GM12878 (cell line): ENCODE measurements around the gene PEMT. TPM values are rescaled to one million over a fixed set of nuclear protein-coding genes. Genes with fewer than 3 reads are reported as not detected.

Experiments used
- ATAC-seq: fragments of 200-7000 bp; cut with Tn5 transposase; 3 replicates; pipeline ENCODE4 v1.9.1; 2020; ENCODE audit warnings: mild to moderate bottlenecking, moderate library complexity
- BruUV-seq: library from RNA; stranded (reverse); fragments of 400-500 nt; replicated peaks from 2 replicates; lab custom pipeline; 2021; lab: Mats Ljungman, UMichigan
- CTCF ChIA-PET: fragments of 300-600 bp; sonication (Branson Sonifier 250); formaldehyde crosslinking; extraction: SDS; loops from one replicate; lab custom pipeline; 2021; ENCODE audit warnings: inconsistent platforms; lab: Yijun Ruan, JAX
- POLR2A ChIA-PET: fragments of 350-600 bp; formaldehyde crosslinking; extraction: SDS; loops from one replicate; lab custom pipeline; 2021; ENCODE audit warnings: inconsistent platforms; lab: Charles Lee
- RAD21 ChIA-PET: fragments of 300-600 bp; sonication (Branson Sonifier 250); formaldehyde crosslinking; loops from one replicate; lab custom pipeline; 2023; ENCODE audit warnings: antibody characterized with exemption; ENCODE audit not compliant: unreplicated experiment; lab: Charles Lee
- SMC1A ChIA-PET: fragments of 300-600 bp; sonication (Branson Sonifier 250); formaldehyde crosslinking; loops from one replicate; lab custom pipeline; 2023; ENCODE audit not compliant: unreplicated experiment, uncharacterized antibody; lab: Charles Lee
- DNase-seq: peaks from one replicate; pipeline ENCODE4 v3.0.0-alpha.2; 2011; ENCODE audit warnings: low read depth, low spot score
- FAIRE-seq: peaks from 3 replicates; lab custom pipeline; 2011; peaks lifted over from hg19 to GRCh38; lab: Jason Lieb, UNC
- H2AFZ ChIP-seq: 2 replicates; pipeline ENCODE4 v1.6.0; 2011; ENCODE audit warnings: low read depth, low read length, control low read depth; ENCODE audit not compliant: control insufficient read depth
- H3K27ac ChIP-seq: 2 replicates; pipeline ENCODE4 v1.5.1; 2011; ENCODE audit warnings: control low read depth; ENCODE audit not compliant: control insufficient read depth, insufficient read depth
- H3K27me3 ChIP-seq, 2 experiments: replicated peaks in 1 of 2; 2 replicates each; pipeline versions ENCODE4 v1.6.0 to v1.6.1; 2011; ENCODE audit warnings: low read length in 1 of 2; ENCODE audit not compliant: control insufficient read depth in 2 of 2, insufficient read depth in 2 of 2
- H3K36me3 ChIP-seq, 2 experiments: 2 replicates each; pipeline ENCODE4 v1.5.1; 2011; ENCODE audit warnings: low read length in 1 of 2; ENCODE audit not compliant: control insufficient read depth in 2 of 2, insufficient read depth in 2 of 2
- H3K4me1 ChIP-seq: 2 replicates; pipeline ENCODE4 v1.6.1; 2011; ENCODE audit warnings: mild to moderate bottlenecking, low read length, moderate library complexity, mixed read lengths; ENCODE audit not compliant: control insufficient read depth, insufficient read depth
- H3K4me2 ChIP-seq: 2 replicates; pipeline ENCODE4 v1.6.0; 2011; ENCODE audit warnings: control low read depth; ENCODE audit not compliant: control insufficient read depth, insufficient read depth
- H3K4me3 ChIP-seq: fragments of 200-600 bp; sonication (generic); 2 replicates; pipeline ENCODE4 v1.5.1; 2016
- H3K79me2 ChIP-seq: 2 replicates; pipeline ENCODE4 v1.6.0; 2011; ENCODE audit warnings: low read length; ENCODE audit not compliant: control insufficient read depth, insufficient read depth
- H3K9ac ChIP-seq: 2 replicates; pipeline ENCODE4 v1.8.0; 2011; ENCODE audit warnings: low read length, control low read depth, mixed read lengths; ENCODE audit not compliant: control insufficient read depth, insufficient read depth
- H3K9me3 ChIP-seq: replicated peaks from 3 replicates; pipeline ENCODE4 v1.5.1; 2011; ENCODE audit warnings: mild to moderate bottlenecking, low read length; ENCODE audit not compliant: control insufficient read depth, insufficient read depth
- H4K20me1 ChIP-seq: 2 replicates; pipeline ENCODE4 v1.6.0; 2011; ENCODE audit not compliant: control insufficient read depth, insufficient read depth
- CHD1 ChIP-seq: IDR thresholded peaks from 2 replicates; pipeline ENCODE4 v1.6.1; 2012; ENCODE audit warnings: low read depth, low read length, improper control_type of control experiment
- CREM ChIP-seq: IDR thresholded peaks from 2 replicates; pipeline ENCODE4 v1.6.1; 2014; ENCODE audit warnings: antibody characterized with exemption, low read depth
- HCFC1 ChIP-seq: fragments of 150-350 bp; IDR thresholded peaks from 2 replicates; pipeline ENCODE4 v1.6.1; 2014; ENCODE audit warnings: low read length
- PRDM15 ChIP-seq: fragments of 450-650 bp; formaldehyde crosslinking; IDR thresholded peaks from 2 replicates; pipeline ENCODE4 v1.4.0; 2020; ENCODE audit warnings: mild to moderate bottlenecking, moderate library complexity
- SP1 ChIP-seq: IDR thresholded peaks from one replicate; pipeline ENCODE4 v1.6.1; 2011; ENCODE audit warnings: low read depth, low read length
- SPI1 ChIP-seq: IDR thresholded peaks from 2 replicates; pipeline ENCODE4 v1.6.1; 2011; ENCODE audit warnings: low read depth, mild to moderate bottlenecking, low read length, moderate library complexity, borderline replicate concordance; ENCODE audit not compliant: insufficient read depth
- YBX1 ChIP-seq: fragments of 450-650 bp; IDR thresholded peaks from 2 replicates; pipeline ENCODE4 v1.6.1; 2016; ENCODE audit warnings: antibody characterized with exemption
- ZBTB40 ChIP-seq: fragments of 450-650 bp; IDR thresholded peaks from 2 replicates; pipeline ENCODE4 v1.6.1; 2016; ENCODE audit warnings: mild to moderate bottlenecking, moderate library complexity, borderline replicate concordance
- WGBS: methylation state at CpG from one replicate; pipeline ENCODE4 v1.1.6; 2016; ENCODE audit warnings: low lambda C conversion rate; ENCODE audit not compliant: insufficient replicate concordance, insufficient coverage; ENCODE audit errors: missing lambda C conversion rate; 5-methylcytosine and 5-hydroxymethylcytosine counted together
- in situ Hi-C: fragments of 300-500 bp; cut with MboI; formaldehyde crosslinking; loops from 9 replicates; pipeline ENCODE4 v1.14.3; 2018; ENCODE audit warnings: mixed read lengths
- intact Hi-C: fragments of 100-400 bp; cut with micrococcal nuclease; formaldehyde crosslinking; loops from one replicate; pipeline ENCODE4 v1.14.2; 2022; ENCODE audit not compliant: unreplicated experiment
- polyA plus RNA-seq, 11 experiments: library from polyadenylated mRNA; depleted of rRNA in 4 of 11; unstranded in 6 of 11; stranded (reverse) in 5 of 11; fragments of >200 nt; fragmentation: Nextera tagmentation in 4 of 11; fragmentation: Illumina TruSeq in 1 of 11; extraction: Ambion mirVana in 4 of 11; extraction: Trizol in 1 of 11; gene quantifications; 1 replicate in 1 of 11; 2 replicates in 10 of 11; pipeline versions ENCODE4 v1.2.1 to v1.2.3, GENCODE V29; 2011 to 2016; ENCODE audit warnings: inconsistent platforms in 2 of 11, missing spikeins in 2 of 11, low read depth in 1 of 11
- total RNA-seq, 4 experiments: library from RNA; depleted of rRNA in 3 of 4; stranded (reverse); fragments of >200 nt in 3 of 4; fragmentation: Illumina TruSeq in 1 of 4; extraction: Trizol in 1 of 4; gene quantifications; 2 replicates each; pipeline versions ENCODE4 v1.2.1 to v1.2.3, GENCODE V29; 2013 to 2021

Gene PEMT
- total and polyA plus RNA-seq, 10 of the 15 experiments (the other 5 are each of a cell fraction or from before 2014, with no cell fraction given), result 2.8 to 44.7 (median 25.4) TPM

GRCh38 chr17:17576772-17577234, 14.7 kb downstream of the PEMT start:
- H4K20me1 ChIP-seq, result no peaks in the 10 kb centered on the region
- ChIA-PET SMC1A (no interaction called here), CTCF (no interaction called here), RAD21 (no interaction called here), POLR2A (no interaction called here)
- no peaks in the 10 kb centered on the region for H3K4me1 ChIP-seq
- no peaks in the 10 kb centered on the region for H3K9me3 ChIP-seq
- WGBS, result 95% methylated on average over 13 of the region's 13 CpGs
- H2AFZ ChIP-seq, result no peak overlapping the region
- H3K9ac ChIP-seq, result no peak overlapping the region
- BruUV-seq, result no TSS peak
- ATAC-seq, result no peak
- no peak overlapping the region for H3K4me2 ChIP-seq
- no peak for DNase-seq
- H3K79me2 ChIP-seq, result no peaks in the 10 kb centered on the region
- no peaks in the 10 kb centered on the region for H3K27me3 ChIP-seq
- in situ Hi-C loops (no loop called here), intact Hi-C loops (no loop called here)
- H3K4me3 ChIP-seq, result no peak overlapping the region
- no peak overlapping the region for H3K27ac ChIP-seq
- no peak for FAIRE-seq
- TF ChIP-seq CHD1 (no peak), YBX1 (no peak), CREM (no peak)
- 0 out of 4 replicates have a peak, but pooled peaks cover 0 to 1% of the 10 kb centered on the region in 2 experiments for H3K36me3 ChIP-seq

- ChIA-PET RAD21 (no interaction called here), CTCF (interaction anchor here (0.7 kb wide), 1 partner anchor 50 kb away, joined by 3 read pairs; no protein-coding TSS in a partner anchor), SMC1A (no interaction called here), POLR2A (no interaction called here)
- no peaks in the 10 kb centered on the region for H3K27me3 ChIP-seq
- H3K36me3 ChIP-seq, result 0 out of 4 replicates have a peak, but pooled peaks cover 0 to 1% of the 10 kb centered on the region in 2 experiments
- FAIRE-seq, result no peak
- in situ Hi-C loops, result no loop called here
- H3K4me3 ChIP-seq, result no peak overlapping the region
- BruUV-seq, result no TSS peak
- H3K9ac ChIP-seq, result no peak overlapping the region
- no peak for ATAC-seq
- H2AFZ ChIP-seq, result no peak overlapping the region
- H4K20me1 ChIP-seq, result no peaks in the 10 kb centered on the region
- no peak for DNase-seq
- H3K4me1 ChIP-seq, result no peaks in the 10 kb centered on the region
- H3K79me2 ChIP-seq, result no peaks in the 10 kb centered on the region
- H3K4me2 ChIP-seq, result no peak overlapping the region
- 62% methylated on average over 16 of the region's 16 CpGs for WGBS
- no peaks in the 10 kb centered on the region for H3K9me3 ChIP-seq
- intact Hi-C loops, result no loop called here
- H3K27ac ChIP-seq, result no peak overlapping the region
- TF ChIP-seq SP1, result no peak
- TF ChIP-seq PRDM15 (CRISPR knock-in tag), result no peak
- TF ChIP-seq HCFC1, result no peak
- TF ChIP-seq ZBTB40, result no peak
- TF ChIP-seq SPI1, result no peak
Measured at GRCh38 chr17:17575360-17576251, 15.9 kb downstream of the PEMT start.
